Activated T-cell treated with anti-CD3 and anti-CD28 coated beads, Interleukin-2, amount 50 U/mL, for 24 hours (primary cell): ENCODE results near the gene MYCBP2.
"Not testable (repeated sequence)": the region's sequence is repeated elsewhere in the genome, so short reads cannot be mapped to it uniquely, and the experiment has no call there.

Experiments
- DNase-seq: peaks from one replicate; pipeline ENCODE4 v3.0.0-alpha.2; 2020
- H3K27ac Mint-ChIP-seq: 2 replicates; pipeline ENCODE4 v1.8.0; 2020; ENCODE audit warnings: mild to moderate bottlenecking, mixed read lengths
- H3K27me3 Mint-ChIP-seq: 2 replicates; pipeline ENCODE4 v1.8.0; 2020; ENCODE audit warnings: mixed read lengths
- H3K36me3 Mint-ChIP-seq: 2 replicates; pipeline ENCODE4 v1.8.0; 2020; ENCODE audit warnings: low read depth, mixed read lengths
- H3K4me1 Mint-ChIP-seq: 2 replicates; pipeline ENCODE4 v1.8.0; 2020; ENCODE audit warnings: low read depth, mixed read lengths
- H3K4me3 Mint-ChIP-seq: 2 replicates; pipeline ENCODE4 v1.8.0; 2020; ENCODE audit warnings: mild to moderate bottlenecking, moderate library complexity, mixed read lengths
- H3K9me3 Mint-ChIP-seq: 2 replicates; pipeline ENCODE4 v1.8.0; 2020; ENCODE audit warnings: mixed read lengths

The MYCBP2 gene

DNA sequence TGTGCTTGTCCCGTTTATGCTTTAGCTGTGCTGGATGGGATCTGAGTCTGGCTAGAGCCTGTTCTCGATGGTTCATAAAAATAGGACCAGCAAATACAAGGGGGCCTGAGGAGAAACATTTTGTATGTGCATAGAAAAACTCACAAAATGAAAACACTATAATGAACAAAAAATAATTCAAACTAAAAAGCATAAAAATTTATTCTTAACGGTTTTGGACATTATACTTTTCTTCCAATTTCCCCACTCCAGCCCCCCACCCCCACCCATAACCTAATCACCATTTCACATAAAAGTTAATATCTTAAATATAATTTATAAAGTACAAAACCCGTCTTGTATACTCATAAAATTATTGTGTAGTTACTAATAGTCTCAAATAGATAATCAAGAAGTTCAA is 93.7 kb downstream of the MYCBP2 start:
- Mint-ChIP-seq H3K36me3 (peaks cover 52% of the 10 kb centered on the region), H3K27me3 (no peaks in the 10 kb centered on the region), H3K4me3 (no peak overlapping the region), H3K9me3 (no peaks in the 10 kb centered on the region), H3K4me1 (peaks cover 25% of the 10 kb centered on the region), H3K27ac (no peak overlapping the region)
- DNase-seq = no peak

DNA sequence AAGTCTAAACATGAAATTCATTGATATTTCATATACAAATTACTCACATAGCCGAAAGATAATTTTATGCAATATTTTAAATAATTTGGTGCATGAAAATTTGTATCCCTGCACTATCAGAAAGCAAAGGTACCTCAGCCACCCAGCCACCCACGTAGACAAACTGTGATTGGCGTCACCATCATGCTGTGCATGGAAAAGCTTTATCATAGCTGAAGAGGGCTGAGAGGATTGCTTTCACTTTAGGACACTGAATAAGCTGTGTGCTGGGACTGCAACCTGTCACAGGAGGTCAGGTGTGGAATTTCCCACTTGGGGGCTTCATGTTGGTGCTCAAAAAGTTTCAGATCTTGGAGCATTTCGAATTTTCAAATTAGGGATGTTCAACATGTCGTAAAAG is 96.3 kb downstream of the MYCBP2 start:
- Mint-ChIP-seq H3K9me3 (no peaks in the 10 kb centered on the region), H3K36me3 (peaks cover 60% of the 10 kb centered on the region), H3K4me1 (peaks cover 26% of the 10 kb centered on the region), H3K4me3 (no peak overlapping the region), H3K27ac (peak overlapping the region; percentile 63), H3K27me3 (no peaks in the 10 kb centered on the region)
- no peak for DNase-seq

DNA sequence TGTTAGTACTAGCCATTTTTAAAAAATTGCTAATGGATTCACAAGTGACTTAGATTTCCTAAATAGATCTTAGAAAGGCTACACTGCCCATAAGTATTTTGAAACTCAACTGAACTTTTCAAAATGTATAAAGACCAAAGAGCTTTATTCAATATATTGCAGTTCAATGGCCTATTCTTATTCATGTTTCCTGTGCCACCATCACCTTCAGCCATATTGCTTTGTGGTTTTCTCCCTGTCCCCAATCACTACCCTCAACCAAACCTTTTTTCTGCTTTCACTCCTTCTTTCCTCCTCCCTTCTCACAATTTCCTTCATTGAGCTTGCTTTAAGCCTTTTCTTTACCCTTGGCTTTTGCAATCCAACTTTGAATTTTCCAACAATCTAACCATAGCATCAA is 100.9 kb downstream of the MYCBP2 start:
- DNase-seq = no peak
- no peak overlapping the region for H3K4me3 Mint-ChIP-seq
- peaks cover 60% of the 10 kb centered on the region for H3K36me3 Mint-ChIP-seq
- no peaks in the 10 kb centered on the region for H3K9me3 Mint-ChIP-seq
- H3K27ac Mint-ChIP-seq = no peak overlapping the region
- H3K4me1 Mint-ChIP-seq = peaks cover 44% of the 10 kb centered on the region
- H3K27me3 Mint-ChIP-seq = no peaks in the 10 kb centered on the region

DNA sequence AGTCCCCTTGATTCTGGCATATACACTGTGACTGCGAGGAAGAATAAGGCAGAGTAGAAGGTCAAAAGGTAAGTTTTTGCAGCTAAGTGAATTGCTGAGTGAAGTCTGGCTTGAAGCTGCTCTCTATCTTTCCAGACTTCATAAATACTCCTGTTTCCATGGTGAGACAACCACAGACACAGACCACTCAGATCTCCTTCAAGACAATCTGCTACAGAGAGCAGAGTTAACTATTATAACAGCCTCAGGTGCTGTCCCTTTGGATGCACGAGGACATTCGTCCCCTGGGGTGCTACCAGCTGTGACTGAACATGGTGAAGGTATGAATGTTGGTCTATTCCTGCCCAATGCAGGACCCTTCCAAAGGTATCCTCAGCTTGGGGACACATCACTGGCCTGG is 104.0 kb downstream of the MYCBP2 start:
- H3K36me3 Mint-ChIP-seq = peaks cover 49% of the 10 kb centered on the region
- H3K9me3 Mint-ChIP-seq = no peaks in the 10 kb centered on the region
- no peaks in the 10 kb centered on the region for H3K27me3 Mint-ChIP-seq
- peak overlapping the region; percentile 3 for H3K27ac Mint-ChIP-seq
- H3K4me1 Mint-ChIP-seq = peaks cover 38% of the 10 kb centered on the region
- no peak overlapping the region for H3K4me3 Mint-ChIP-seq
- no peak for DNase-seq

DNA sequence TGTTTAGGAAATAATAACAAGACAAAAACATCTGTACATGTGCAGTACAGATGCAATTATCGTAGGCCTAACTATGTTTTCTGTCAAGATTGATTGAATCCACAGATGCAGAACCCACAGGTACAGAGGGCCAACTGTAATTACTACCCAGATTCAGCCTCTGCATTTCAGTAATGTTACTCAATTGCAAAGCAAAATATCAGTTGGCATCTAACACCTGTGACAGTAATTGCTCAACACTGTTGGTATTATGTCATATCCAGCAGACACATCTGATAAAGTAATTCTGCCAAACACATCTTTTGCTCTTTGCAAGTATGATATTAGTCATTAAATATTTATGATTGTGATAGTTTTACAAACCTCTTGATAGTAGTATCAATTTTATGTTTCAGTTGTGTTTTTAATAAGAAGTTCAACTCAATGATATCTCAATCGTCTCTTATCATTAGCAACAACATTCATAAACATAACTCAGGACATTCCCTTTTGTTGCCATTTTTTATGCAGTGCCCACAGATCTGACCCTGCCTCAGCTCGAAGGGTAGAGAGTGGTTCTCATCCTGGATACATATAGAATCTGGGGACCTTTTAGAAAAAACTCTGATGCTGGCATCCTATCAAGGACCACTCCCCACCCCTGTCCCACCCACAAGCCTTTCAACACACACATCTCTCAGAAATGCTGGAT is 104.7 kb downstream of the MYCBP2 start:
- Mint-ChIP-seq H3K9me3 (no peaks in the 10 kb centered on the region), H3K4me3 (no peak overlapping the region), H3K4me1 (peaks cover 38% of the 10 kb centered on the region), H3K27me3 (no peaks in the 10 kb centered on the region), H3K27ac (peak overlapping the region; percentile 11), H3K36me3 (peaks cover 49% of the 10 kb centered on the region)
- no peak for DNase-seq

DNA sequence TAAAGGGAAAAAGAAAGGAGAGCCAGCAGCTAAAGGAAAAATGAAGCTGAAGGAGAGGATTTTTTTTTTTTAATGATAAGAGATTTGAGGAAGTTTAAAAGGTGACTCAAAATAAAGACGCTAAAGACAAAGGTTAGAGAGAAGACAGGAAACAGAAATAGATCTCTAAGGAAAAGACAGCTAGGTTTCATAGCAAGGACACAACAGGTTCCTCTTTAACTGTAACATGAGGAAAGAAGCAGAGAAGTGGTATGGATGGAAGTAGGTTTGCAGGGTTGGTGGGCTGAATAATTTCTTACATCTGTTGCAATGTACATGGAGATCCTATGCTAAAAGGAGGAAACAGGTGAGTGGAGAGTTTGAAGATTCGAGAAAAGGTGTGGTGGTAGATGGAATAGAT is 107.5 kb downstream of the MYCBP2 start:
- Mint-ChIP-seq H3K27ac (no peak overlapping the region), H3K4me1 (peaks cover 31% of the 10 kb centered on the region), H3K4me3 (no peak overlapping the region), H3K36me3 (peaks cover 51% of the 10 kb centered on the region), H3K9me3 (no peaks in the 10 kb centered on the region), H3K27me3 (no peaks in the 10 kb centered on the region)
- DNase-seq = no peak

DNA sequence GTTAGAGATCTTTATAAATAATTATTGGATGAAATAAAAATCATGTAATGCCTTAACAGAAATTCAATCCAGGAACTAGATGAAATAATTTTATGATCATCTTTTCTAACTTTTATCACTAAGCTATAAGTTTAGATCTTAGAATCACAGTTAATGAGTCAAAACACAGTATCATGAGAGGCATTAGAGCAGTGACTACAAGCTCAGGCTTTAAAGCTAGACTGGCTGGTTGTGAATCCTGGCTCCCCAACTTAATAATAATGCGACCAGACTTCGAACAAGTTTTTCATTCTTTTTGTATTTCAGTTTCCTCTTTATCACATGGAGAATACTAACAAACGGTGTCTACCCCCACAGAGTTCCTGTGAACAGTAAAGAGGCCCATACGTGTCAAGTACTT is 108.6 kb downstream of the MYCBP2 start:
- no peak overlapping the region for H3K4me3 Mint-ChIP-seq

DNA sequence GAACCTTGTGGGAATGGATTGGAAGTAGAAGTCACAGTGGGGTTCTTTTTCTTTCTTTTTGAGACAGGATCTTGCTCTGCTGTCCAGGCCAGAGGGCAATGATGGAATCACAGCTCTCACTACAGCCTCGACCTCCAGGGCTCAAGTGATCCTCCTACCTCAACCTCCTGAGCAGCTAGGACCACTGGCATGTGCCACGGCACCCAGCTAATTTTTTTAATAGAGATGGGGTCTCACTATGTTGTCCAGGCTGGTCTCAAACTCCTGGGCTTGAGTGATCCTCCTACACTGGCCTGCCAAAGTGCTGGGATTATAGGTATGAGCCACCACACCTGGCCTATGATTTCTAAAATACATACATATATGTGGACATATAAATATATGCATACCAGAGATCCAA is 111.4 kb downstream of the MYCBP2 start:
- Mint-ChIP-seq H3K27me3 (no peaks in the 10 kb centered on the region), H3K36me3 (peaks cover 68% of the 10 kb centered on the region), H3K9me3 (no peaks in the 10 kb centered on the region), H3K27ac (peak overlapping the region; percentile 4), H3K4me1 (peaks cover 10% of the 10 kb centered on the region), H3K4me3 (no peak overlapping the region)
- no peak for DNase-seq

More for the DNA sequence above, 108.6 kb downstream of the MYCBP2 start:
- no peak for DNase-seq
- H3K36me3 Mint-ChIP-seq = peaks cover 52% of the 10 kb centered on the region
- peak overlapping the region; percentile 30 for H3K27ac Mint-ChIP-seq
- H3K4me1 Mint-ChIP-seq = peaks cover 35% of the 10 kb centered on the region
- no peaks in the 10 kb centered on the region for H3K27me3 Mint-ChIP-seq
- H3K9me3 Mint-ChIP-seq = no peaks in the 10 kb centered on the region

DNA sequence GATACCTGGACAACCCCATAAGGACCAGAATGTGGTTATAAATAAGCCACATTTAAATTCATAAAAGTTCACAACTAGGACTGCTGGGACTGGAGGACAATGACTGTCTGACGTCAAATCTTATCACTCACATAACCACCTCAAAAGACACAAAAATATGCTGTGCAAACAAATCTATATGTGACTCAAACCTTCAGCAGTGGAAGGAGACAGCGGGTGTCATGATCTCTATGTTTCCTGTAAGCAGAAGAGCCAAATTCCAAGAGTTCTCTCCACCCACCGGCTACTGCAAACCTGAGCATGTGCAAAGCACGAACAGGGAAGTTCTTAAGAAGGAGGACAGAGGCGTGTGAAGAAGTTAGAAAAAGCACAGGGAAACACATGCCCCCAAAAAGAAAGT is 113.2 kb downstream of the MYCBP2 start:
- no peaks in the 10 kb centered on the region for H3K27me3 Mint-ChIP-seq
- peaks cover 85% of the 10 kb centered on the region for H3K36me3 Mint-ChIP-seq
- DNase-seq = no peak
- no peaks in the 10 kb centered on the region for H3K9me3 Mint-ChIP-seq
- H3K4me1 Mint-ChIP-seq = peaks cover 18% of the 10 kb centered on the region
- peak overlapping the region; percentile 57 for H3K27ac Mint-ChIP-seq
- no peak overlapping the region for H3K4me3 Mint-ChIP-seq

DNA sequence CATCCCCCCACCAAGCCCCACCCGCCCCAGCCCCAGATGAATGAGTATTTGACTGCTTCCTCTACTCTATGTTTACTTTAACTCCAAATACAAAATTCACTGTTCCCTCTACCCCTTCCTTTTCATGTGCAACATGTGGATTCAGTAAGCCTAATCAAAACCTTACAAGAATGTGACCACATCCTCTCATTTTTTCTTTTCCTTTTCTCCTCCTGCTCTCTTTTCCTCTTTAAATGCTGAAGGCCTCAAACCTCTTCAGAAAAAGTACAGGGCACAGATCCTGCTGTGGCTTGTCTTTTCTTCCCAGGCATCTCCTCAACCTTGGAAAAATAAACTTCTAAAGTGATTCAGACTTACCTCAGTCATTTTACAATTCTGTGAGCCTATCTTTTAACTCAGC is 119.0 kb downstream of the MYCBP2 start:
- no peaks in the 10 kb centered on the region for H3K27me3 Mint-ChIP-seq
- no peak overlapping the region for H3K4me3 Mint-ChIP-seq
- H3K9me3 Mint-ChIP-seq = peaks cover 5% of the 10 kb centered on the region
- peaks cover 76% of the 10 kb centered on the region for H3K36me3 Mint-ChIP-seq
- peak overlapping the region; percentile 26 for H3K27ac Mint-ChIP-seq
- H3K4me1 Mint-ChIP-seq = peaks cover 16% of the 10 kb centered on the region
- DNase-seq = no peak

DNA sequence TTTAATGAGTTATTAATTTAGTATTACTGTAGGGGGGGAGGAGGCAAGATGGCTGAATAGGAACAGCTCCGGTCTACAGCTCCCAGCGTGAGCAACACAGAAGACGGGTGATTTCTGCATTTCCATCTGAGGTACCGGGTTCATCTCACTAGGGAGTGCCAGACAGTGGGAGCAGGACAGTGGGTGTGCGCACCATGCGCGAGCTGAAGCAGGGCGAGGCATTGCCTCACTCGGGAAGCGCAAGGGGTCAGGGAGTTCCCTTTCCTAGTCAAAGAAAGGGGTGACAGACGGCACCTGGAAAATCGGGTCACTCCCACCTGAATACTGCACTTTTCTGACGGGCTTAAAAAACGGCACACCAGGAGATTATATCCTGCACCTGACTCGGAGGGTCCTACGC is 127.9 kb downstream of the MYCBP2 start:
- not testable (repeated sequence) for H3K4me3 Mint-ChIP-seq, H3K27ac Mint-ChIP-seq, H3K4me1 Mint-ChIP-seq, H3K9me3 Mint-ChIP-seq, H3K27me3 Mint-ChIP-seq, DNase-seq
- H3K36me3 Mint-ChIP-seq = peaks cover 34% of the 10 kb centered on the region

DNA sequence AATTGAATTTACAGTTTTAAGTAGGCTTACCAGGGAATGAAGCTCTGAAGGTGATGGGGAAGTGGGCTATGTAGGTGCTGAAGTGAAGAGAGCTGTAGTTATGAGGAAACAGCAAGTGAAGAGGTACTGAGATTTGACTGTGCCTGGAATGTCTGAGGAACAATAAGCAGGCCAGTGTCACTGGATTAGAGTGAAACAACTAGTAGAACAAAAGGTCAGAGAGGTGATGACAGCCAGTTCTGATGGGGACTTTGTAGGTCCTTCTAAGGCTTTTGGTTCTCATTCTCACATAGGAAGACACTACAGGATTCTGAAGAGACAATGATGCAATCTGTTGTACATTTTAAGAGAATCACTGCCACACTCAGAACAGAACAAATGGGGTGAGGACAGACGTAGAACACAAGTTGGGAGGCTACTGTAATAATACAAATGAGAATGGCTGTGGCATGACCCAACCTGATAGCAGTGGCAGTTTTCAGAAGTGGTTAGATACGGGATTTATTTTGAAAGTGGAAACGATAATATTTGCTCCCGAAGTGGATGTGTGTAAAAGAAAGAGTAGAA is 130.8 kb downstream of the MYCBP2 start:
- Mint-ChIP-seq H3K4me1 (peaks cover 3% of the 10 kb centered on the region), H3K27me3 (no peaks in the 10 kb centered on the region), H3K27ac (no peak overlapping the region), H3K36me3 (peaks cover 39% of the 10 kb centered on the region), H3K4me3 (no peak overlapping the region), H3K9me3 (no peaks in the 10 kb centered on the region)
- no peak for DNase-seq

DNA sequence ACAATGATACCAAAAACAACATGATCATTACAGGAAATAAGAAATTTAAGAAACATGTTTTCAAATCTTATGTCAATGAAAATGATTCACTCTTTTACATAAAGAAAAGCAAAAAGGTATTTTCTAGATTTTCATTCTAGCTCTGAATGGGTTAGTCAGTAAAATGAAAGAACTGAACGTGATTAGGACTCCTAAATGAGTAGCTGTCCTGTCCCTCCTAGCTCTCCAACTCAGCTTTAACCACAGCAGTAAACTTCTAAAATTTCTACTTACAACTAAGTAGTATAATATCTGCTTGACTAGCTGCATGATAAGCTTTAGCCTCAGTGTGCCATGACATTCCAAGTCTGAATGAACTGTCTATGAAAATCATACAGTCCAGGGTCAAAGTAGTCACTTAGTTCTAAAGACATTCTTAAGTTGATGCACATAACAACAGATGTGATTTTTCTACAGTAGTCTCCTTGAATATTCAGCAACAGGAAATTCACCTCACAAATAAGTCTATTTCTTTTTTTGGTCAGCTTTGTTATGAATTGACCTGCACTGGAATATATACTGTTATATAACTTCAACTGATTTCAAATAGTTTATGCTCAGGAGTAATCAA is 136.4 kb downstream of the MYCBP2 start:
- Mint-ChIP-seq H3K4me1 (peaks cover 15% of the 10 kb centered on the region), H3K27me3 (no peaks in the 10 kb centered on the region), H3K36me3 (peaks cover 69% of the 10 kb centered on the region), H3K27ac (peak overlapping the region; percentile 61), H3K4me3 (no peak overlapping the region), H3K9me3 (no peaks in the 10 kb centered on the region)
- DNase-seq = no peak

DNA sequence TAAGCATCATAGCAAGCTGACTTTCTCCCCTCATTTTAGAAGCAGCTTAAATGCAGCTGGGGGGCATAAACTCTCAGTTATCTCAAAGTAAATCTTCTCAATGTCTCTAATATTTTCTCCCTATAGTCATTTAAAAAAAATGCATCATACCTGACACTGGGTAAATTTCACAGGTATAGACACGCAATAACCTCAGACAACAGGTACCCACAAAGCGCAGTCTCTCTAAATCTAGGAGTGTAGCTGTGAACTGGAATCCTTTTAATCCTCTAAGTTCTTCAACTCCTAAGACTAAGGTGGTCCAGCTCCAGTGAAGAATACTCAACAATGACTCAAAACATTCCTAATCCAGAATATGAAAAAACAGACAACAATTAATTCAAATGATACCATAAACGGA is 141.2 kb downstream of the MYCBP2 start:
- DNase-seq = no peak
- Mint-ChIP-seq H3K4me3 (no peak overlapping the region), H3K27ac (no peak overlapping the region), H3K36me3 (peaks cover 81% of the 10 kb centered on the region), H3K9me3 (no peaks in the 10 kb centered on the region), H3K4me1 (peaks cover 25% of the 10 kb centered on the region), H3K27me3 (no peaks in the 10 kb centered on the region)

DNA sequence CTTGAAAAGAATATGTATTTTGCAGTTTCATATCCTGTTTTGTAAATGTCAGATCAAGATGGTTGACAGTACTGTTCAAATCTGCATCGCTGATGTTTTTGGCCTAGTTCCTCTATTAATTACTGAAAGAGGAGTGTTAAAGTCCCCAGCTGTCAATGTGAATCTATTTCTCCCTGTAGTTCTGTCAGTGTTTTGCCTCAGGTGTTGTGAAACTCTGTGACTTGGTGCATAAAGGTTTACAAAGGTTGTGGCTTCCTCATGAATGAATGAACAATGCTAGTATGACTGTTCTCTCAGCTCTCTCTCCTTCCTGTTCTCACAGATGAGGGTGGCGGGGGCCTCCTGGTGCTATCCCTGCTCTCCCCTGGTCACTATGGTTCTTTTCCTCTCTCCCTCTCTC is 142.4 kb downstream of the MYCBP2 start:
- Mint-ChIP-seq H3K4me3 (no peak overlapping the region), H3K27ac (peak overlapping the region; percentile 83), H3K9me3 (no peaks in the 10 kb centered on the region), H3K36me3 (peaks cover 83% of the 10 kb centered on the region), H3K27me3 (no peaks in the 10 kb centered on the region), H3K4me1 (peaks cover 19% of the 10 kb centered on the region)
- DNase-seq = no peak
